Hindlimb muscle (tissue), 1 donor: ENCODE results near the gene BAHCC1. TPM values are rescaled to one million over a fixed set of nuclear protein-coding genes. Genes with fewer than 3 reads are reported as not detected.
A peak's percentile ranks its signal among the peaks of the same experiment; 100 is the strongest.

ENCODE experiments used
- DNase-seq: peaks from one replicate; pipeline ENCODE4 v3.0.0-alpha.2; 2013
- polyA plus RNA-seq: library from polyadenylated mRNA; unstranded; fragments of 120-200 nt; gene quantifications from one replicate; pipeline ENCODE4 v1.2.1, GENCODE V29; 2013; ENCODE audit not compliant: insufficient read length

The BAHCC1 gene
- polyA plus RNA-seq, 1 donor, result 17.9 TPM

- DNase-seq, result no peak
These were observed 28.1 kb upstream of the BAHCC1 start for GRCh38 chr17:81367171-81367570.

DNA sequence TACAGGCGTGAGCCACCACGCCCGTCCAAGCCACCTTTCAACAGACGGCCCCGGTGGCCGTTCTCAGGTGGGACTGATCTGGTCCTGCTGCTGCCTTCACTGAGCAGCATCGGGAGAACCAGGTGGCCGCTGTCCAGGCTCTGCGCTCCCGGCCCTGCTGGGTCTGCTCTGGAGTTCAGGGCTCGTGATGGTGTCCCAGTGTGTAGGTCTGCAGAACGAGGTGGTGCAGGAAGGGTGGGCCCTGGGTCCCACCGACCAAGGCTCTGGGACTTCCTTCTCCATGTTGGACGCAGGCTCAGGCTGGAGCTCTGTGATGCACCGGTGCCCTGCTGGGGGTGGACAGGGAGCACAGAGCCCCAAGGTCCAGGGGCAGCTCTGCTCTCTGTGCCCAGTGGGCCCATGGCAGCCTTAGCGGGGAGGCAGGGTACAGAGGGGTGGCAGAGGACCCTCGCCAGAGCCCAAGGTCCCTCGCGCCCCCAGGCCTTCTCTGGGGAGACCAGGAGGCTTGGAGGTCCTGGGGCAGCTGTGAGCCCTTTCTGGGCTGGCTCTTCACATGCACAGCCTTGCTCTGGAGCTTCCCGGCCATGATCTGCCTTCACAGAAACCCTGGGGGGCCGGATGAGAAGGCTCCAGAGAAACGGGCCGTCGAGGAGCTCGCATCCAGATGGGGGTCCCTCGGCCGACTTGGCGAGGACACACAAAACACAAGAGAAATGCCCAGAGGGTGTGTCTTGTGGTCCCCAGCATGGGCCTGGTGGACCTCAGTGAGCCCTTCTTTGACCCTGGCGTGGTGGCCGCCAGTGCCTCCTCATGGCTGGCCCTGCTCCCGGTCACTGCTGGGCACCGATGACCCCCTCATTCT is 26.9 kb upstream of the BAHCC1 start:
- no peak for DNase-seq

- DNase-seq, result no peak
These were observed 25.0 kb upstream of the BAHCC1 start for GRCh38 chr17:81370294-81370693.

- DNase-seq, result peak; percentile 58
These were observed 23.1 kb upstream of the BAHCC1 start for GRCh38 chr17:81371910-81372760.

GRCh38 chr17:81373536-81374160 is 21.6 kb upstream of the BAHCC1 start:
- DNase-seq, result no peak

GRCh38 chr17:81374890-81375289 is 20.4 kb upstream of the BAHCC1 start:
- no peak for DNase-seq

- no peak for DNase-seq
These were observed 18.1 kb upstream of the BAHCC1 start for GRCh38 chr17:81376946-81377714.

- no peak for DNase-seq
These were observed 16.2 kb upstream of the BAHCC1 start for GRCh38 chr17:81378941-81379511.

GRCh38 chr17:81379523-81379942 is 15.7 kb upstream of the BAHCC1 start:
- no peak for DNase-seq

GRCh38 chr17:81380131-81380530 is 15.1 kb upstream of the BAHCC1 start:
- DNase-seq, result no peak

GRCh38 chr17:81380666-81381518 is 14.4 kb upstream of the BAHCC1 start:
- DNase-seq, result no peak

DNA sequence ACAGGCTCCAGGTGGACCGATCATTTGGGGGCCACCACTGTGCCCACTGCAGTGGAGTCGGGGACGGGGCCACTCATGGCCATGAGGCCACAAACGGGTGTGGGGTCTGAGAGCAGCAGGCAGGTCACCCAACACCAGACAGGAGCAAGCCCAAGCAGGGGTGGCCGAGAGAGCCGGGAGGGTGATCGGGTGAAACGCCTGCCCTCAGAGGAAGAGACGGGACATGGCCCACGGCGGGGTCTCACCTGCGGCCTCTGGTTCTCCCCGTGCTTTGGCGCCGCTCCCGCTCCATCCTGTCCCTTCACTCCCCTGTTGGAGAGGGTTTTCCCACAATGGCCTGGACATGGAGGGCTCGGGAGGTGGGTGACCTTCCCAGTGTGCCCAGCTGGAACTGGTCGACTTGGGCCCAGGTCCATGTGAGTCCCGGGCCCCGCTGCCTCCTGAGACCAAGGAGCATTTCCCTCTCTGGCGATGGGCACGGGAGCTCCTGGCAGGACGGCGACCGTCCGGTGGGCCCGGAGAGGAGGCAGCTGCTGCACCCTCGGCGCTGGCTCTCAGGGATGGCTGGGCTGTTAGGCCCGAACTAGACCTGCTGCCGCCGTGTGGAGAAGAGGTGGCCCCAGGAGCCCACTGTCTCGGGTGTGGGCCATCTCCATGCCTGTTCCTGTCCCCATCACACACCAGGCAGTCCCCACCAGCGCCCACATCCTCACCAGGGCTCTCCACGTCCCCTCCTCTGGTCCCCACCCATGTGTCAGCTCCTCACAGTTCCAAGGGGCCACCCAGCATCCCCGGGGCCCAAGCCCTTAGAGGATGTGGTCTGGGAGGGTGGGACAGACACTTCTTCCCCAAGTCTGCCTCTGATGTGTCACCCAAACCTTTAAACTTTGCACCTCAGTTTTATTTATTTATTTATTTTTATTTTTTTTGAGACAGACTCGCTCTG is 13.4 kb upstream of the BAHCC1 start:
- DNase-seq, result no peak

DNA sequence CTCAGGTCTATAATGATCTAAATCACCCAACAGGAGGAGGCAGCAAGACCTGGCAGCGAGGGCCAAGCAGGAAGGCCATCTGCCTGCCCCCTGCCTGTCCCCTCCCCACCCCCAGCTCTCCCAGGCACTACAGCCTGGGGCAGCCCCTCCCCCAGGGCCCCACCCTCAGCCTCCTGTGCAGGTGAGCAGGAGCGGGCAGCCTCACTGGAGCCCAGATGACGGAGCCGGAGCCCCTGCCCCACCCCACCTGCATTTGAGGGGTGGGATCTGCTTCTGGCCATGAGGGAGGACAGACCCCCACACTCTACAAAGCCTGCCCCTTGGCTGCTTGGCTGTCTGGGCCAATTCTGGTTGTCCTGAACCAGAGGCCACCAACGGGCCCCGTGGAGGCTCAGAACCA is 12.4 kb upstream of the BAHCC1 start:
- DNase-seq, result no peak

- DNase-seq, result no peak
These were observed 11.5 kb upstream of the BAHCC1 start for GRCh38 chr17:81383504-81384421.

DNA sequence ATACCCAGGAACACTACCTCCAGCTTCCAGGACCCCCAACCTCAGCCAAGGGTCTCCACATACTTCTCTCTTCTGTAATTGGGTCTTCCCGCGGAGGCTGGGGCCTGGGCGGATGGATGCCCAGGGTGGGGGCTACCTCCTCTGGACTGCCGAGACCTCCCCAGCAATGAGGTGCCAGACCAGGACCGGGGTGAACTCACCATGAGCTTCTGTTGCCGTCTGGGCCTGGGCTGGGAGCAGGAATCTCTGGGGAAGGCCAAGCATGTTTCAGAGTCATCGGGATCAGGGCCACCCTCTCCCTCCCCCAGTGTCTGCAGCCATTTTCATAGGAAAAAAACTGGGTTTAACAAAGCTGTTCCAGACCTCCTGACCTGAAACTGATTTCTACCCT is 10.3 kb upstream of the BAHCC1 start:
- no peak for DNase-seq

- no peak for DNase-seq
These were observed 9.7 kb upstream of the BAHCC1 start for GRCh38 chr17:81385320-81386111.

GRCh38 chr17:81386141-81386645 is 9.1 kb upstream of the BAHCC1 start:
- DNase-seq, result no peak
